CD4-positive, alpha-beta T cell (primary cell): Measurements from ENCODE around the gene LRRN1. TPM values are rescaled to one million over a fixed set of nuclear protein-coding genes. Genes with fewer than 3 reads are reported as not detected.

ENCODE experiments used
- ATAC-seq: fragments of 200-7000 bp; cut with Tn5 transposase; one replicate; pipeline ENCODE4 v1.10.0; 2022; ENCODE audit warnings: mild to moderate bottlenecking; ENCODE audit not compliant: poor library complexity
- CTCF ChIA-PET: fragments of 350-600 bp; sonication (Branson Sonifier 250); formaldehyde crosslinking; loops from one replicate; lab custom pipeline; 2021; ENCODE audit warnings: antibody characterized with exemption, inconsistent platforms; lab: Charles Lee
- POLR2A ChIA-PET: fragments of 350-600 bp; sonication (Branson Sonifier 250); formaldehyde crosslinking; loops from one replicate; lab custom pipeline; 2021; ENCODE audit warnings: antibody characterized with exemption, inconsistent platforms; lab: Charles Lee
- DNase-seq, 14 experiments: peaks; one replicate each; pipeline ENCODE4 v3.0.0-alpha.2; 2013 to 2020; ENCODE audit warnings: mixed read lengths in 2 of 14
- H3K27ac ChIP-seq, 2 donors: one replicate each; pipeline versions ENCODE4 v1.5.1 to v1.7.0; 2013; ENCODE audit warnings: low read length in 2 of 2, low read depth in 1 of 2, mild to moderate bottlenecking in 1 of 2
- H3K27me3 ChIP-seq, 2 experiments: 1 replicate in 1 of 2; 2 replicates in 1 of 2; pipeline versions ENCODE4 v1.6.1 to v1.7.0; 2013; ENCODE audit warnings: low read length in 2 of 2, control low read depth in 1 of 2, mild to moderate bottlenecking in 1 of 2, moderate library complexity in 1 of 2; ENCODE audit not compliant: insufficient read depth in 2 of 2, control insufficient read depth in 1 of 2
- H3K36me3 ChIP-seq: one replicate; pipeline ENCODE4 v1.6.1; 2013; ENCODE audit warnings: low read length, control low read depth; ENCODE audit not compliant: insufficient read depth
- H3K4me1 ChIP-seq: one replicate; pipeline ENCODE4 v1.6.1; 2013; ENCODE audit warnings: low read length, control low read depth; ENCODE audit not compliant: insufficient read depth
- H3K4me3 ChIP-seq: one replicate; pipeline ENCODE4 v1.5.1; 2013; ENCODE audit warnings: mild to moderate bottlenecking, low read length, moderate library complexity
- H3K9me3 ChIP-seq, 2 experiments: 1 replicate in 1 of 2; 2 replicates in 1 of 2; pipeline versions ENCODE4 v1.6.1 to v1.7.0; 2013; ENCODE audit warnings: low read length in 2 of 2, mild to moderate bottlenecking in 2 of 2, control low read depth in 1 of 2, moderate library complexity in 1 of 2; ENCODE audit not compliant: control insufficient read depth in 1 of 2, insufficient read depth in 1 of 2
- H3K27ac Mint-ChIP-seq: one replicate; pipeline ENCODE4 v1.8.0; 2020; ENCODE audit warnings: mixed read lengths
- H3K27me3 Mint-ChIP-seq: one replicate; pipeline ENCODE4 v1.8.0; 2021; ENCODE audit warnings: mixed read lengths
- H3K36me3 Mint-ChIP-seq: one replicate; pipeline ENCODE4 v1.8.0; 2021; ENCODE audit warnings: low read depth, mixed read lengths
- H3K4me1 Mint-ChIP-seq: one replicate; pipeline ENCODE4 v1.8.0; 2021; ENCODE audit warnings: low read depth, mixed read lengths
- H3K4me3 Mint-ChIP-seq: one replicate; pipeline ENCODE4 v1.8.0; 2020; ENCODE audit warnings: mild to moderate bottlenecking, mixed read lengths
- H3K9me3 Mint-ChIP-seq: one replicate; pipeline ENCODE4 v1.8.0; 2020; ENCODE audit warnings: mixed read lengths
- intact Hi-C, 2 experiments: fragments of 100-400 bp; cut with DNase I in 1 of 2; cut with micrococcal nuclease in 1 of 2; formaldehyde crosslinking; loops; one replicate each; pipeline versions ENCODE4 v1.15.1 to v1.9.0; 2023 to 2025; cut with DNase I, micrococcal nuclease
- total RNA-seq, 174 experiments: library from RNA in 2 of 174; stranded (reverse) in 2 of 174; gene quantifications; one replicate each; pipeline ENCODE4 v1.2.3 and lab custom pipeline; 2021 to 2026
- TF ChIP-seq, protein P1 (sequence below): fragments of 200-600 bp; IDR thresholded peaks from one replicate; pipeline ENCODE4 v1.8.0; 2022; ENCODE audit warnings: antibody characterized with exemption, mild to moderate bottlenecking

Gene LRRN1
- total RNA-seq, 2 experiments from 2014 or later, result 0.20 TPM; not detected in 1

DNA sequence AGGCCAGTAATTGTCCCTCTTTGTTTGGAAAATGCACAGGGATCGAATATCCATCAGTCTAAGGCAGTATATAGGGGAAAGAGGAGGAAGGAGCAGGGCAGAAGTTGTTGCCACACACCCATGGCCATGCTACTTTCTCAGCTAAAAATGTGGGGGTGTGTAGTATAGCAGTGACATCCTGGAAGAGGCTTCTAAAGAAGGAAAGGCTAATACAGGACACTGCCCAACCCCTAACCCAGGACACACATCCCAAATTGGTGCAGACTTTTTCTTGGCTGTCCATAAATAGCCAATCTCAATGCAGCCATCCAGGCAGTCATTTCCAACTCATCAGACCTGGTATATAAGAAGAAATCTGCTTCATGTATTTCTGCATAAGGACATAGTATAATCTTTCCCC, 33.1 kb upstream of the LRRN1 start:
- intact Hi-C loops, result no loop called here
- ChIA-PET CTCF (no interaction called here), POLR2A (no interaction called here)
- Histone ChIP-seq H3K4me3 (no peak overlapping the region), H3K27ac (no peak overlapping the region), H3K27me3 (no peaks in the 10 kb centered on the region), H3K9me3 (no peaks in the 10 kb centered on the region), H3K4me1 (no peaks in the 10 kb centered on the region), H3K36me3 (no peaks in the 10 kb centered on the region)
- H3K9me3 Mint-ChIP-seq, result no peaks in the 10 kb centered on the region
- no peaks in the 10 kb centered on the region for H3K36me3 Mint-ChIP-seq
- no peak overlapping the region for H3K27ac Mint-ChIP-seq
- H3K4me1 Mint-ChIP-seq, result no peaks in the 10 kb centered on the region
- ATAC-seq, result no peak
- TF ChIP-seq, protein P1, sequence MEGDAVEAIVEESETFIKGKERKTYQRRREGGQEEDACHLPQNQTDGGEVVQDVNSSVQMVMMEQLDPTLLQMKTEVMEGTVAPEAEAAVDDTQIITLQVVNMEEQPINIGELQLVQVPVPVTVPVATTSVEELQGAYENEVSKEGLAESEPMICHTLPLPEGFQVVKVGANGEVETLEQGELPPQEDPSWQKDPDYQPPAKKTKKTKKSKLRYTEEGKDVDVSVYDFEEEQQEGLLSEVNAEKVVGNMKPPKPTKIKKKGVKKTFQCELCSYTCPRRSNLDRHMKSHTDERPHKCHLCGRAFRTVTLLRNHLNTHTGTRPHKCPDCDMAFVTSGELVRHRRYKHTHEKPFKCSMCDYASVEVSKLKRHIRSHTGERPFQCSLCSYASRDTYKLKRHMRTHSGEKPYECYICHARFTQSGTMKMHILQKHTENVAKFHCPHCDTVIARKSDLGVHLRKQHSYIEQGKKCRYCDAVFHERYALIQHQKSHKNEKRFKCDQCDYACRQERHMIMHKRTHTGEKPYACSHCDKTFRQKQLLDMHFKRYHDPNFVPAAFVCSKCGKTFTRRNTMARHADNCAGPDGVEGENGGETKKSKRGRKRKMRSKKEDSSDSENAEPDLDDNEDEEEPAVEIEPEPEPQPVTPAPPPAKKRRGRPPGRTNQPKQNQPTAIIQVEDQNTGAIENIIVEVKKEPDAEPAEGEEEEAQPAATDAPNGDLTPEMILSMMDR, result no peak
- H3K27me3 Mint-ChIP-seq, result no peaks in the 10 kb centered on the region
- no peak for DNase-seq
- H3K4me3 Mint-ChIP-seq, result no peak overlapping the region

DNA sequence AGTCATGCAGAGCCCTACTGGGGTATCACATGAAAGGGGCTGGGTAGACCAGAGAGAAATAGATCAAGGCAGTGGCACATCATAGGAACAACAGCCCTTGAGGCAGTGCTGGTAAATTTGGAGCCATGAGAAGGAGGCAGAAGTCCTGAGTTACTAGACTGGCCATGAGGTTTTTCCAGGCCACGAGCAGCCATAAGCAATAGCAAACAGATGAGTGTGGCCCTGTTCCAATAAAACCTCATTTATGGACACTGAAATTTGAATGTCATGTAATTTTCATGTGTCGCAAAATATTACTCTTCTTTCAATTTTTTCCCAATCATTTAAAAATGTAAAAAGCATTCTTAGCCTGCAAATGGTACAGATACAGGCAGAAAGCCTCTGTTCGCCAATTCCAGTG, 28.1 kb upstream of the LRRN1 start:
- no peaks in the 10 kb centered on the region for H3K27me3 ChIP-seq
- H3K4me1 ChIP-seq, result no peaks in the 10 kb centered on the region
- Mint-ChIP-seq H3K36me3 (no peaks in the 10 kb centered on the region), H3K9me3 (peaks cover 7% of the 10 kb centered on the region), H3K27me3 (no peaks in the 10 kb centered on the region), H3K4me1 (no peaks in the 10 kb centered on the region), H3K4me3 (no peak overlapping the region), H3K27ac (no peak overlapping the region)
- no peak overlapping the region for H3K27ac ChIP-seq
- TF ChIP-seq, protein P1, result no peak
- ChIA-PET POLR2A (no interaction called here), CTCF (no interaction called here)
- no peak for DNase-seq
- H3K9me3 ChIP-seq, result peaks cover 0 to 6% of the 10 kb centered on the region in 2 experiments
- intact Hi-C loops, result no loop called here
- no peak overlapping the region for H3K4me3 ChIP-seq
- H3K36me3 ChIP-seq, result no peaks in the 10 kb centered on the region
- no peak for ATAC-seq

DNA sequence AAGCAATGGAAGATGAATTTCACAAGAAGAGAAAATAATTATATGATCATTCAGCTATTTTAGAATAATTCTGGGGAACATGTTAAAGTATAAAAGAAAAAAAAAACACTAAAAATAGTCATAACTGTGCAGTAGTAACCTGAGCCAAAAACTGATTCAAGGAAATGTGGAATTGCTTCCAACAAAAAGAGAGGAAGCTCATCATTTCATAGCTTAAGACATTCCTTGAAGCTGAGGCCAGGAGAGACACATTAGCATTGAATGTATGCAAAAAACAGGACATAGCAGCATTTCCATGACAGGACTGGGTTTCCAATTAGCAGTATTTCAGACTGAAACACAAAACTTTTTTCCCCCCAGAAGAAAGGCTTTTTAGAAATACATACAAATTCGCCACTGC, 27.7 kb upstream of the LRRN1 start:
- Histone ChIP-seq H3K9me3 (peaks cover 0 to 6% of the 10 kb centered on the region in 2 experiments), H3K4me3 (no peak overlapping the region), H3K27ac (no peak overlapping the region), H3K4me1 (no peaks in the 10 kb centered on the region), H3K36me3 (no peaks in the 10 kb centered on the region), H3K27me3 (no peaks in the 10 kb centered on the region)
- POLR2A ChIA-PET, result no interaction called here
- CTCF ChIA-PET, result no interaction called here
- peaks cover 7% of the 10 kb centered on the region for H3K9me3 Mint-ChIP-seq
- ATAC-seq, result no peak
- no peaks in the 10 kb centered on the region for H3K27me3 Mint-ChIP-seq
- no peaks in the 10 kb centered on the region for H3K4me1 Mint-ChIP-seq
- H3K4me3 Mint-ChIP-seq, result no peak overlapping the region
- no peak for DNase-seq
- H3K36me3 Mint-ChIP-seq, result no peaks in the 10 kb centered on the region
- H3K27ac Mint-ChIP-seq, result no peak overlapping the region
- TF ChIP-seq, protein P1, result no peak
- intact Hi-C loops, result no loop called here
